HG03442 (cell line): ENCODE results near the gene FOXF1.

Experiments
- ATAC-seq: cut with Tn5 transposase; IDR thresholded peaks from one replicate; pipeline ENCODE4 v1.9.1; 2021; ENCODE audit warnings: mild to moderate bottlenecking, moderate library complexity; ENCODE audit not compliant: unreplicated experiment

The FOXF1 gene

DNA sequence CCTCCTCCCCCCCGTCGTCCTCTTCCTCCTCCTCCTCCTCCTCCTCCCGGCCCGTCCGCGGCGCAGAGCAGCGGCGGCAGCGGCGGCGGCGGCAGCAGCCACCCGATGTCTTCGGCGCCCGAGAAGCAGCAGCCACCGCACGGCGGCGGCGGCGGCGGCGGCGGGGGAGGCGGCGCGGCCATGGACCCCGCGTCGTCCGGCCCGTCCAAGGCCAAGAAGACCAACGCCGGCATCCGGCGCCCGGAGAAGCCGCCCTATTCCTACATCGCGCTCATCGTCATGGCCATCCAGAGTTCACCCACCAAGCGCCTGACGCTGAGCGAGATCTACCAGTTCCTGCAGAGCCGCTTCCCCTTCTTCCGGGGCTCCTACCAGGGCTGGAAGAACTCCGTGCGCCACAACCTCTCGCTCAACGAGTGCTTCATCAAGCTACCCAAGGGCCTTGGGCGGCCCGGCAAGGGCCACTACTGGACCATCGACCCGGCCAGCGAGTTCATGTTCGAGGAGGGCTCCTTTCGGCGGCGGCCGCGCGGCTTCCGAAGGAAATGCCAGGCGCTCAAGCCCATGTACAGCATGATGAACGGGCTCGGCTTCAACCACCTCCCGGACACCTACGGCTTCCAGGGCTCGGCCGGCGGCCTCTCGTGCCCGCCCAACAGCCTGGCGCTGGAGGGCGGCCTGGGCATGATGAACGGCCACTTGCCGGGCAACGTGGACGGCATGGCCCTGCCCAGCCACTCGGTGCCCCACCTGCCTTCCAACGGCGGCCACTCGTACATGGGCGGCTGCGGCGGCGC, at the start of gene FOXF1:
FOXF1 (plus strand) TSS at position 63 of the 797 bp plus-strand sequence; CDS start at position 106, 43 bp downstream.
- ATAC-seq, result no peak

DNA sequence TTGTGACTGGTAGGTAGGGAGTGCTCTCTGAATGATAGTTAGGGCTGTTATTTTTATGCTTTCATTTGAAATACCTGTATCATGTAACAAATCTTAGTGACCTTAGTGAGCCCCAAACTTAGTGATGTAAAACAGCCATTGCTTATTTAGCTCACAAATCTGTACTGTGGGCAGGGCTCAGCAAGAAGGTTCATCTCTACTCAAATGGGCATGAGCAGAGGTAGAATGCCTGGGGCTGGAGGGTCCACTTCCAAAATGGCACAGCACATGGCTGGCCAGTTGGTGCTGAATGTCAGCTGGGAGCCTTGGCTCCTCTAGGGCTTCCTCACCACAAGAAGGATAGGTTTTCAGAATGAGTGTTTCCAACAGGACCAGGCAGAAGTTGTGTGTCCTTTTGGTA, 49.3 kb upstream of the FOXF1 start:
- no peak for ATAC-seq

DNA sequence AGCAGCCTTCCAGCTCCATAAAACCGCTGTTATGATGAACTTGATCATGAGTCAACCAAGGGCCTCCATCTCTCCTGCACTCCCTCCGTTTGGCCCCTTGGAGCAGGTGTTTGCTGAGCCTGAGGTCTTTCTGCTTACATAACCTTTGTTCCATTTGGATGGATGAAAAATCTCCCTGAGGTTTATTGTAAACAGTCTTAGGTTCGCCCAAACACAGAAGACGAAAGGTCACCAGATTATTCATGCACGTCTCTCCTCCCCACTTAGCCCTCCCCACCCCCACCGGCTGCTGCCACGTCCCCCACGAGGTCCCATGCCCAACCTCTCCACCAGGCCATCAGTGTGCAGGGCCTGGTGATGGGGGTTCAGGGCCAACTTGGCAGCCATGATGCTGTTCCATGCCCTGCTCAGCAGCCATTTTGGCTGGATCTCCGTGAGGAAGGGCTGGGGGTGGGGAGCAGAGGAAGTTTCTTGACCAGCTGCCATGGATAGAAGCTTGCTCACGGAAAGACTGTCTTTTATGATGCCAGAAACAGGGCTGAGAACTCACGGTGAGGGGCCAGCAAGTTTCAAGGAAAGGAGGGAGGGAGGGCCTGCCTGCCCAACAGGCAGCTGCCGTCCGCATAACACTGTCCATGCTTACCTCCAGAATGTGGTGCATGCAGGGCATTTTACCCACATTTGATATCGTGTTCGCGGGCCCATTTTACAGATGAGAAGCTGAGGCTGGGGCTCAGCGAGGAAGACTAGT, 47.8 kb upstream of the FOXF1 start:
- ATAC-seq, result no peak

DNA sequence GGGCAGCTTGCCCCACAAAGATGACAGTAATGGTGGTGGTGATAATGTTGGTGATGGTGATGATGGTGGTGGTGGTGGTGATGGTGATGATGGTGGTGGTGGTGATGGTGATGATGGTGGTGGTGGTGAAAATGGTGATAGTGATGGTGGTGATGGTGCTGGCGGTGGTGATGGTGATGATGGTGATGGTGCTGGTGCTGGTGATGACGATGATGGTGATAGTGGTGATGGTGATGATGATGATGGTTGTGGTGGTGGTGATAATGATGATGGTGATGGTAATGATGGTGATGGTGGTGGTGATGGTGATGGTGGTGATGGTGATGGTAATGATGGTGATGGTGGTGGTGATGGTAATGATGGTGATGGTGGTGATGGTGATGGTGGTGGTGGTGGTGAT, 46.3 kb upstream of the FOXF1 start:
- ATAC-seq, result no peak

DNA sequence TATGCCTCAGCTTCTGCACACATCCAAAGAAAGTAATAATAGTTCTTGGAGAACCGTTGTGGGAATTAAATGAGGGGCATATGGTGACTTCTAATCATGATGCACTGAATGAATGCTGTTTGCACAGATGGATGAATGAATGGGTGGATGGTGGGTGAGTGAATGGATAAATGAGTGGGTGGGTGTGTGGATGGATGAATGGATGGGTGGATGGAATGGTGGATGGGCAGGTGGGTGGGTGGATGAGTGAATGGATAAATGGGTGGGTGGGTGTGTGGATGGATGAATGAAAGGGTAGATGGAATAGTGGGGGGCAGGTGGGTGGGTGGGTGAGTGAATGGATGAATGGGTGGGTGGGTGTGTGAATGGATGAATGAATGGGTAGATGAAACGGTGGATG, 44.9 kb upstream of the FOXF1 start:
- ATAC-seq, result no peak

DNA sequence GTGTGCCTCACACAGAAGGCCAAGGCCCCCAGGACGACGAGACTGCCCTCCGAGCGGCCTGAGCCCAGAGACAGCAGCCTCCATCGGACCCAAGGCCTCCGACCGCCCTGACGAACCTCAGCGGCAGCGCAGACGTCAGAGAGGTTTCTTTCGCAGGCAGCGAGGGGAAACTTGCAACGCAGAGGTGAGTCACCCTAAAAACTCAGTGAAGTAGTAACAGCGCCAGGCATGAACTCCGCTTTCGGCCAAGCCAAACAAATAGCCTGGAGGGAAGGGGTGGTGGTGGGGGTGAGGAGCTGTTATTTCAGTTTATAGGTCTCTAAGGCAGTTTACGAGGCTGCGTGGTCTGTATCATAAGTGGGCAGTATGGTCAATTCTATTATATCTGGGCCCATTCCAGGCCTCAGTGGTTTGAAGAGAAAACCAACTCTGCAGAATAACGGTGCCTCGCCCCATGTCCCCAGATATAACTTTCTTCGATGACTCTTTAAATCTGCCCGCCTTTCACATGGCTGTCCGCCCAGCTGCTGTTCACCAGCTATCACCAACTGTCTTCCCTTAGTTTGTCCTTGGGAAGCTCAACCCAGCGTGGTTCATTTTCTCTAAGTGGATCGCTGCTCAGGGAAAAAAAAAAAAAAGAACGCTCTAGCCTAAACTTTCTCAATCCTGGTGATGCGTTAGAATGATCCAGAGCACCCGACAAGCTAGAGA, 43.5 kb upstream of the FOXF1 start:
- no peak for ATAC-seq

DNA sequence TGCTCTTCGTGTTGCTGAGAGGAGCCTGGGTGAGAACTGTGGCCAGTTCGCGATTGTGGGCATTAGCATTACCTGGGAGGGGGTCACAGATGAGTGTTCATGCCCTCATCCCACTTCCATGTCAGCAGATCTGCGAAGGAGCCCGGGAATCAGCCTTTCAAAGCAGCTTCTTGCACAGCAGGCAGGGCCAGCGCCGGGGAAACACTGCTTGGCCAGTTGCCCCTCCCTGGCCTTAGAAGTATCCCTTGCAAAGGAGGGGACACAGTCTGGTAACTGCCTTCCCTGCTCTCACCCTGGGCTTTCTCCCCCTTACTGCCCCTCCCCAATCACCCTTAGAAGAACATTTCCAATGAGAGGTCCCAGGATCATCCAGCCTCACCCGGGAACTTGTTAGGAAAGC, 42.8 kb upstream of the FOXF1 start:
- ATAC-seq, result no peak

DNA sequence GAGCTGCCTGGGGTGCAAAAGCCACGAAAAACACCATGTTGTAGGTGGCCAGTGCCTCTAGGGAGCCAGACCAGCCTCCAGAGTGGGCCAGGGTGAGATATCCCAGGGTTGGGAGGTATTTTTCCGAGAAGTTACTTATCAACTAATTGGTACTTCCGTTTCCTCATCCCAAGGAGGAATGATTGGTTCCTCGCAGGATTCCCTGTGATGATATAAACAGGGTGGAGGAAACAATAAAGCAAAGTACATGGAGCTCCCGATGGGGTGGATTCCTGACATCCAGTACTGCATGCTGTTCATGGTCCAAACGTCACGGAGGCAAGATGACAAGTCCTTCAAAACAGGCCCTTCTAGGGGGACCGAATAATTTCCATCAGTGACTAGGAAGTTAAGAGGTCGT, 39.4 kb upstream of the FOXF1 start:
- no peak for ATAC-seq

DNA sequence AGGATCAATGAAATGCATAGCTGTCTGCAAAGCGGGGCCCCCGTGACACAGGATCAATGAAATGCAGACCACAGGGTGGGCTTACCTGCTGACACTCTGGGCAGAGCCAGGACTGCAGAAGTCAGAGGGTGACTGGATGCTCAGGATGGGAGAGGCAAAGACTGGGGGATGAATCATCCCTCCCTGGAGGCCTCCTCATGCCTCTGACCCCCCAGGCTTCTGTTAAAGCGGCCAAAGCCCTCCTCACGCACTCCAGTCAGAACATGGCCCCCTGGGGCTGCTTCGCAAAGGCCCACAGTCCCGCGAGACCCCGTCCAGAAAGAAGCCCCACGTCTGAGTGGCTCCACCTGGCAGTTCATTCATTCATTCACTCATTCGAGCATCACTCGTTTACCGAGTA, 38.4 kb upstream of the FOXF1 start:
- ATAC-seq, result no peak

DNA sequence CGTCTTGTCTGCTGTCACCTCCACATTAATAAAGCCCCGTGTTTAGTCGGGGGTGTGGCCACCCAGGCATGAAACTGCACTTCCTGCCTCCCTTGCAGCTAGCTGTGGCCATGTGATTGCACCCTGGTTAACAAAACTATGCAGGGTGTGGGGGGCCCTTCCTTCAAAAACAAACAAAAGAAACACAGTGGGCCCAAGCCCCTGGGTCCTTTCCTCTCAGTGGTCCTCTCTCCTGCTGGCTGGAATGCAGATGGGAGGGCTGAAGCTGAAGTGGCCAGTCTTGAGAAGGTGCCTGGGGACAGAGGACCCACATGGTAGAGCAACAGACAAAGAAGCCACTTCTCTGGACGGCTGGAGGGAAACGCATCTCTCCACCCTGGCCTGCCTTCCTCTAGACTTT, 38.0 kb upstream of the FOXF1 start:
- ATAC-seq, result no peak

DNA sequence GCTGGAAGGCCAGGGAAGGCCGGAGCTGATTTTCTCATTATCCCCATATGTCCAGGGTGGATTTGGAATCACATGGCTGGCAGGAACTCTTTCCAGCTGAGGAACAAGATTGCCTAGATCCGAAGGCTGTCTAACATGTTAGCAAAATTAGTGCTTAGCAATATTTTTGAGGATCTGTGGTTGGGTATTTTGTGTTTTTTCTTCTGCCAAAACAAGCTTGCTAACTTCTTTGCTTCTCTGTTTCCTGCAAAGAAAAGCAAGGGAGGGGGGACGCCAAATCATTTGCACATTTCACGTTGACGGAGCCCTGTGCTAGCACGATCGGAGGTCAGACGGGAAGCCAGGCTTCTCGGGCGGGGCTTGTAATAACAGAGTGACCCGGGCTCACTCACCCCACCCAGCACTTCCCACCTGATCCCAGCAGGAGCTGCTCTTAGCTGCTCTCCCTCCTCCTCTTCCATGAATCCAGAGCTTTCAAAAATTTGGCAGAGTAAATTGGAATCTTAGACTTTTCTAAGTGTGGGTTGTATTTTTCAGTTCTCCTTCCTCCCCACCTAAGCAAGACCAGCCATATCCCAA, 33.3 kb upstream of the FOXF1 start:
- no peak for ATAC-seq

DNA sequence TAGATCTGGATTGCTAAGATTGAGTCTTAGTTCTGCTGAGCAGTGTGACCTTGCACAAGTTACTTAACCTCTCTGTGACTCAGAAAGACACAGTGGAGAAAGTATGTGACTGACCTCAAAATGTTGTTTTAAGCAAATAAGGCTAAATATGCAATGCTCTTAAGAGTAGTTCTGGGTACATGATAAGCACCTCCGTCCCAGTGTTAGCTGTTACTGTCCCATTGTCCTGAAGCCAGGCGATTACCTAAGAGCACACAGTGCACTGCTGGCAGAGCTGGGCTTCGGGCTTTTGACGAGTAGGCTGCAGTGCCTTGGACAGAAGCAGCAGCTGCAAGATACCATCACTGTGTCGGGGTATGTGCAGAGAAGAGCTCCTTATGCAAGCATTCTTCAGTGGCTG, 32.7 kb upstream of the FOXF1 start:
- ATAC-seq, result no peak

DNA sequence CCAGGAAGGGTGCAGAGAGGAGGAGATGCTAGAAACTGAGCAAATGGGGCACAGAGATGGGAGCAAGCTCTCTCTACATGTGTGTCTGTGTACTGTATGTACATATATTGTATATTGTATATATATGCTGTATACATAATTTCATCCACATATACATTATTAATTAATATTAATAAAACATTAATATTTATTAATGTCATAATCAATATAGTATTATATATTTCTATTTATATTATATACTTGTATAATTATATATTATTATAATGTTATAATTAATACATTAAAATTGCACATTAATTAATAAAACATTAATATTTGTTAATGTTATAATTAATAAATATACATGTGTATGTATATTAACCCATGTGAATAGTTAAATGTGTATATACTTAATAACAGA, 31.5 kb upstream of the FOXF1 start:
- no peak for ATAC-seq

DNA sequence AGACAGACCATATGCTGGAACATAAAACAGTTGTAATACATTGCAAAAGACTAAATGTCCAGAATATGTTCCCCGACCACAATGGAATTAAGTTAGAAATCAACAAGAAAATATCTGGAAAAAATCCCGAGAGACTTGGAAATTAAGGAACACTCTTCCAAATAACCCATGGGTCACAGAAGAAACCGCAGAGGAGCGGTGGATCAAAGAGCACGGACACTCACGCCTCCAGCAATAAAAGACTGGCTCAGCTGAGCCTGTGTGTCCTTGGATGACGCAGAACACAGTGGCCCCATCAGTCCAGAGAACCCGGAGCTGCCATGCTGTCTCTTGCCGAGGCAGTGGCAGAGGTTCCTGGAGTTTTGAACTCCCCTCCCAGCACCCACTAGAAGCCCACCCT, 30.9 kb upstream of the FOXF1 start:
- no peak for ATAC-seq

DNA sequence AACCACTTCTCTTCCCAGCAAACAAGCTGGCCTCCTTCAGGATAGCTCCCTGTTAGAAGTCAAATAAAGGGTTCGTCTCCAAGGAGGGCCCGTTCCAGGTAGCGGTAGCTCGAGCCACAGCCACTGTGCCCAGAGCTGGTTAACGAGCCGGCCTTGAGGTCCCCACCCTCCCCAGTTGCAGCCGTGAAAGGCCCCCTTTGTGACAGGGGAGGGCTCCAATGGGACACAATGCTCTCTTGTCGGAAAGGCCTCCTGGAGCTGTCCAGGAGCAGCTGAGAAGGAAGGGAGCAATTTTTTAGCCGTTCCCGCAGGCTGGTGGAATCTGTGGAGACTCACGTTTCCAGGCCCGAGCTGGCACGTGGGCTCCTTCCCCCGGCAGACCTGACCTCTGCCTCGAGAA, 29.9 kb upstream of the FOXF1 start:
- ATAC-seq, result no peak

DNA sequence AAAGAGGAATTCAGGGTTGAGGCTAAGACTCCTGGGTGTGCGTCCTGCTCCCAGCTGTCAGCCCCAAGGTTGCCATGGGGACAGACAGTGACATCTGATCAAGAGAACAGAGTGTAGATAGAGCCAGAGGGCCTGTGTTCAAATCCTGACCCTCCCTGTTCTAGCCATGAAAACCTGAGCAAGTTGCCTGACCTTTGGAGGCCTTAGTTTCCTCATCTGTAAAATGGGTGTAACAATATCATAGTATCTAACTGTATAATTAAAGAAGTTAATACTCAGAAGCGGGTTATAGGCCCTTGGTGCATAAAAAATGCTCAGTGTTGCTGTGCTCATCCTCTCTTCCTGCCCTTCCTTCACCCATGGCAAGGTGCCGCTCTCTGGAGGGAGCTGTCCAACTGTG, 28.7 kb upstream of the FOXF1 start:
- ATAC-seq, result no peak

DNA sequence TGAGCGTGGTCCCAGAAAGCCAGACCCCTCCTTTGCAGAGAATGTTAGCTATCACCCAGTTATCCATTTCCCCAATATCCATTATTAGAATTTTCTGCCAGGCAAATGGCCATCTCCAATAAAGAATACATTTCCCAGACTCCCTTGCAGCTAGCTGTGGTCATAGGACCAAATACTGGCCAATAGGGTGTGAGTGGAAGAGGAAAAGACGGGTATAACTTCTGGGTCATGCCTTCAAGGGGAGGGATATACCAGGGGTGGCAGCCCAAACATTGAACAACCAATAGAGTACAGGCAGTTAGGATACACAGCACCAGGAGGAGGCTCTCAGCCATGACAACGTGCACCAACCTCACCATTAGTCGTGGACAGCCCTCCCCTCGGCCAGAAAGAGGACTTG, 26.1 kb upstream of the FOXF1 start:
- ATAC-seq, result no peak

DNA sequence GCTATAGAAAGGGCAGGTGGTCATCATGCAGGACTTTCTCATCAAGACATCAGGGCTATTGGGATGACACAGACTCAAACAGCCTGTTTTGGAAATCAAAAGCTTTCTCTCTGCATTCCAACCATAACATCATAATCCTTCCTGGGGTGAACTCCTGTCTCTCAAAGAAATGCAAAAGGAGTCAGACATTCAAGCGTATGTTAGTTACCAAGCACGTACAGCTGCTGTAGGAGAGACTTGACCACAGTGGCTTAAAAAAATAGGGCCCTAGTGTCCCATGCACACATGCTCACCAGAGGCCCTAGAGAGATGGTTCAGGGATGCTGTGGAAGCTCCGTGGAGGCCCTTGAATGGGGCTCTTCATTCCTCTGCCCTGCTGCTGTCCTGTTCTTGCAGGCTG, 24.6 kb upstream of the FOXF1 start:
- ATAC-seq, result no peak

DNA sequence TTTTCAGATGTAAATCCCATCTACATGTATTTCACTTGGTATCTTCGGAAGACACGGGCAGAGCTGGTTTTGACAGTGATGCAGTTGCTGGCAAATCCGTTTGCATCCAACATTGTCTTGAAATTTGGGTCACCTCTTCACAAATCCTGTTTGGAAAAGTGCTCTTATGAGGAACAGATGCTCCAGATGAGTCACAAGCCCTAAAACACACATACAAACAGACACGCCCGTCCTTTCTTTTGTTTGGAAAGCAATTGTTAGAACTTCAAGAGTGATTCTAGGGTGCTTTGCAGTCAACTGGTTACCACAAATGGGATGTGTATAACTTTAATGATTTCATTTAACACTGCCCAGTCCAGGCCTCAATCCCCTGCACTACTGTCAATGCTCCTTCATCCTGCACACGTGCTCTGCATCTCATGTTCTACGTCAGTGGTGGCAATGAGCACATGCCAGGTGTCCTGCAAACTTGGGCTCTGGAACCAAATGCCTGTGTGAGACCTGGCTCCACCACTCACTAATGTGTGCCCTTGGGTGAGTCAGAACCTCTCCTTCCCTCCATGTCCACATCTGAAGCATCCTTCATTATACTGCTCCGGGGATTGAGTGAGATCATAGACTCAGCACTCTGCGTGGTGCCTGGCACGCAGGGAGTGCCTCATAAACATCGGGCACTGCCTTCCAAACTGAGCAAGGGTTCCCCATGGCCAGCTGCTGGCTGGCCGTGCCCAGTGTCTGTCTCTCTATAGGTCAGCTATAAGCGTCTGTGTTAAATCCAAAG, 19.3 kb upstream of the FOXF1 start:
- no peak for ATAC-seq

DNA sequence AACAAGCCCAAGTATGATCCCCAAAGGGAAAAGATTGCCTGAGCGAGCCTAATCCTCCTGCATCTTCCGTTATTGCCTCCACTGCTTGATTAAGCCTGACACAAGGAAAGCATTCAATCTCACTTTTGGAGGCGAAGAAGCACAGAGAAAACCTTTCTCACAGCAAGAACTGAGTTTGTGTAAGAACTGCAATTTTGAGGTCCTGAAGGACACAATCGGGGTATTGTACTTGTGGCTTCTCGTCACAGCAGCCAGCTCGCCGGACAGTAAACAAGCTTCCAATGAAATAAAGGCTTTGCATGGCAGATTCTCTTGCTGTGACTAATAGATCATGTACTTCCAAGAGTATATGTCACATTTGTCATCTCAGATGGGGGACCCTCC, 18.7 kb upstream of the FOXF1 start:
- no peak for ATAC-seq
